GM18508 (cell line): ENCODE measurements around the gene MSH3.
"Not testable (repeated sequence)": the region's sequence is repeated elsewhere in the genome, so short reads cannot be mapped to it uniquely, and the experiment has no call there.

Experiments used
- ATAC-seq: cut with Tn5 transposase; IDR thresholded peaks from one replicate; pipeline ENCODE4 v1.9.1; 2021; ENCODE audit warnings: moderate number of reproducible peaks; ENCODE audit not compliant: insufficient read depth, unreplicated experiment

The MSH3 gene

DNA sequence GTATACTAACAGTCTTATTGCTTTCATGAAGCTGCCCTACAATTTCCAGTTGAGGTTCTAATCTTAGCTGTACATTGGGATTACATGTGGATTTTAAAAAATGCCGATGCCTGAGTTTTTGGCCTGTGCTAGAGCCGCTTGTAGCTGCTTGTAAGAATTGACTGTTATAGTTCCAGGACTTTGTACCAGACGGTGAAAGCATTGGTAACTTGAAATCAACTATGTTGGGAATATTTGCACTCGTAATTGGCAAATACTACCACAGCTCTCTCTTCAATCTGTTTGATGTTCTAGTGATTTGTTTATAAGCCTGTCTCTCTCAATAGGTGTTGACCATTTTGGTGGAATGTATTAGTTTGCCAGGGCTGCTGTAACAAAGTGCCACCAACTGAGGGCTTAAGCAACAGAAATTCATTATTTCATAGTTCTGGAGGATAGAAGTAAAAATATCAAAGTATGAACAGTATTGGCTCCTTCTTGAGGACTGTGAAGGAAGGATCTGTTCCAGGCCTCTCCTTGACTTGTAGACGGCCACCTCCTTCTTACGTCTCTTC, 50.8 kb downstream of the MSH3 start:
- no peak for ATAC-seq

DNA sequence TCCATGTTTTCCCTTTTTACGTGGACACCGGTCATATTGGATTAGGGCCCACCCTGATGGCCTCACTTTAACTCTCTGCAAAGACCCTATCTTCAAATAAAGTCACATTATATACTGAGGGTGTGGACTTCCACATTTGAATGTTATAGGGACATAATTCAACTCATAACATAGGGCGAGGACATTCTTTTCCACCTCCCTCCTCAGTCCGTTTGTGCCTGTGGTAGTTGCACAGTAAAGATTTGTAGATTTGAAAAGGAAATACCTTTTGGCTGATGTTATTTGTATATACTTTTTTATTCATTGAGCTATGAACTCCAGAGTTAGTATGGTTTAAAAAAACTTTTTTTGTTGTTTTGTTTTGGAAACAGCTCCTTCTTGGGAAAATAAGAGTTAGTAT, 51.3 kb downstream of the MSH3 start:
- ATAC-seq: no peak

DNA sequence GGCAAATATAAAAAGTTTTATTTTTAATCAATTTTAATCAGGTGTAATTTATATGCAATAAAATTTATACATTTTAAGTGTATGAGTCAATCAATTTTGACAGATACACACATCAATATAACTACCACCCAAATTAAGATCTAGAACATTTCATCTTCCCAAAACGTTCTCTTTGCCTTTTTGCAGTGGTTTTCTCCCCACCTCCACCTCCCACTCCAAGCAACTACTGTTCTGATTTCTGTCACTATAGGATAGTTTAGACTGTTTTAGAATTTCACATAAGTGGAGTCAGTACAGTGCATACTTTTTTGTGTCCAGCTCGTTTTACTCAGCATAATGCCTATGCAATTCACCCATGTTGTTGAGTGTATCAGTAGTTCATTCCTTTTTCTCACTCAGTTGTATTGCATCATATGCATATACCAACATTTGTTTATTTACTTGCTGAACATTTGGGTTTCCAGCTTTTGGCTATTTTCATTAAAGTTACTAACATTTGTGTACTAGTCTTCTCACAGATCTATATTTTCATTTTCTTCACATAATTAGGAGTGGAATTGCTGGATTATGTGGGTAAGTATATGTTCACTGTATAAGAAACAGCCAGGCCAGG, 52.5 kb downstream of the MSH3 start:
- no peak for ATAC-seq

DNA sequence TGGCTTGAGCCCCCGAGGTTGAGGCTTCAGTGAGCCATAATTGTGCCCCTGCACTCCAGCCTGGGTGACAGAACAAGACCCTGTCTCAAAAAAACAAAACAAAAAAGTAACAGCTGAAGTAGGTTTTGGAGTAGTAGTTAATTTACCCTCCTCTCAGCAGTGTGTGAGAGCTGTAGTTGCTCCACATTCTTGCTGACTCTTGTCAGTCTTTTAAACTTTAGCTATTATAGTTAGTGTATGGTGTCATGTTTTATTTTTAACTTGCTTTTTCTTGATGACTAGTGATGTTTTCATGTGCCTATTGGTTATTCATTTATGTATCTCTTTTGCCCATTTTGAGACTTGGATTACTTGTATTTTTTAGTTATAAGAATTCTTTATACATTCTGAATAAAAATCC, 53.2 kb downstream of the MSH3 start:
- ATAC-seq: no peak

DNA sequence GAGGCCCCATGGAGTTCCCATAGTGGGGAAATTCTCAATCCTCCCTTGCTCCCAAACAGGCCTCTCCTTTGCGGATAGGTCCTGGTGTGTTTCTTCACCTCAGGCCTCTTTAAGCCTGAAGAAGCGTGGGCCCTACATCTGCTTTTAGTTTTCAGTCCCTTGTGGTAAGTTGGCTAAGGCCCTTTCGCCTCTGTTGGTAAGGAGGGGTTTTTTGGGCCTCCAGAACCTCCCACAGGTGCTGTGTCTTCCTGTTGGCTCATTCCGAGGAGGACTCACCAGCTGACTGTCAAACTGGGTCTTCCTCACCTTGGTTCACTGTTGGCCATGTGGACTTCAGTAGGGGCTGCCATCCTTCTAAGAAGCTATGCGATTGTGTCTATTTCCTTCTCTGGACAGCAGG, 56.8 kb downstream of the MSH3 start:
- no peak for ATAC-seq

DNA sequence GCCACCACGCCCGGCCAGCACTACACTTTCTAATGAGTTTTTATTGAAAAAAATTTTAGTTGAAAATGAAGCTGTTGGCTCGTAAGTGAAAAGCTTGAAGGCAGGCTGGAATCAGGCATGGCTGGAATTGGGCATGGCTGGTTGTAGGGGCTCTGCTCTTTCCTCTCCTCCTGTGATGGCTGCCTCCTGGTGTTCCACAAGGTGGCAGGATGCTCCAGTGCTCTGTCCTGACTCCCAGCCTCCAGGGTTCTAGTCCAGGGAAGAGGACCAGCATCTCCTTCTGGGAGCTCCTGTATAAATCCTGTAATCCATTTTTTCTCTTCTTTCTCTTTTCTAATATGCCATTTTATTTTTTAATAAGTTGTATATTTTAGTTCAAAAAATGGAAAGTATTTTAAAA, 57.5 kb downstream of the MSH3 start:
- no peak for ATAC-seq

DNA sequence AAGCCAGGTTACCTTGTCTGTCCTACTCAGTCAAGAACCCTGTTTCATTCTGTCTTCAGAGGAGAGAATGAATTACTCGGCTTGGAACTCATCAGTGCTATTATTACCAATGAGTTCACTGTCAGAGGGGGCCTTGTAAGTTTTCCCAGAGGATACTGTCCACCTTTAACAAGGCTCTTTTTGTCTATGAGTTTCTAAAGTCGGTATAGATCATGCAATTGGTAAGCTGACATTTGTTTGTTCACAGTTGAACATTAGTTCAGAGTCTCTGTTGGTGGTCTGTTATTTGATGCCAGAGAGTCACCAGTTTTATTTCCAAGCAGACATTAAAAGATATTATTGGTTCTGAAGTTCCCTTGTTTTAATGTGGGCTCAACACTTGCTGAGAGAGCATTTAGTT, 58.5 kb downstream of the MSH3 start:
- no peak for ATAC-seq

DNA sequence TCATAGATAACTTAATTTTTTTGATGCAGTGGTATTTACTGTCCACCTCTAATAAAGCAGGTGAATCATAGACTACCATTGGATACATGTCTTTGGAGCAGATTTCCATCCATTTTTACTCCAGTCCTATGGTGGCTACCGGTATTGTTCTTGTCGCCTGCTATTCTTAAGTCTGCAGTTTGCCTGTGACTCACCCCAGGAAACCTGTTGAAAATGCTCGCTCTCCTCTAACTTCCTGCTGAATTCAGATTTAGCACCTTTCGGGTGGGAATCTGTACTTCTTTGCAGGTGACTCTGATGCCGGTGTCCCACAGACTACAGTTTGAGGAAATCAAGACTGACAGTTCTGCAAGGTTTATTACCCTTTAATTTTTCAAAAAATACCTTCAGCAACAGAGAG, 59.2 kb downstream of the MSH3 start:
- ATAC-seq: no peak

DNA sequence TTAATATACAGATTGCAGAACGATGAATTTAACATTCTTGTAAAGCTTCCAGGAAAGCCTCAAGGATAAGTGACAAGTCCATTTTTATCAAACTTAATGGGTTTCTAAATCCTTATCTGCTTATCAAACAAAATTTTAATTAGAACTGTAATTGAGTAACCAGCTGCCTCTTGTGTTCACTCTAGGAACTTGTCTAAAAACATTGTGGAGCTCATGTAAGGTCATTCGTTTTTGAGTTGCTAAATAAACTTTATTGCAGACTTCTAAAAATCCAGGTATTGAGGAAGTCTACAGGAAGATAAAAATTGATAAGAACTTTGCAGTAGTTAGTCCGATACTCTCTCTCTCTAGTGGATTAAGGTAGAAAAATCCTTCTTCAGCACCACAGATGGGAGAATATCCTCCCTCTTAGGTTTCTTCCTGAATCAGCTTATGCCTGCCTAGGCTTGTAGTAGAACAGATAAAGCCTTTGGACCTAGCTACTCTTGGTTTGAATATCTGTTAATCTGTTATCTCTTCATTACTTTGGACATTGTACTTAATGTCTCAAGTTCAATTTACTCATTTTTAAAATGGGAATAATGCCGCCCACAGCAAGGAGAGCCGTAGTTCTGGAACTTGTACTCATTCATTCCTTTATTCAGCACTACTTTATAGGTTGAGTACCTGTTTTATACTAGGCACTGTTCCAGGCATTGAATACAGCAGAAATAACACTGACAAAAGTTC, 60.3 kb downstream of the MSH3 start:
- ATAC-seq: no peak

DNA sequence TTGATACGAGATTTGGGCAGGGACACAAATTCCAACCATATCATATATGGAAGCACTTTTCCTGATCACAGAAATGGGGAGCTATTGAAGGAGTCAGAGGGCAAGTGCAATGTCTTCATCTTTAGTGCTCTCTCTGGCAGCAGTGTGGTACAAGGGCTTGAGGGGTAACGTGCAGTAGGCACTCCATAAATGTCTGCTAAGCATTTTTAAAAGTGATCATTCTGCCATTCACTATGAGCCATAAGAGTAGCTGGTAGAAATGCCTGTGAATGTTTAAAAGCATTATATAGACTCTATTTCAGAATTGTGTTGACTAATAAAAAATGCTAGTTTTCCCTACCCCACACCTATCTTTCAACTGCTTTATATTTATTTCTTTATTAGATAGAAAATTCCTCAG, 61.4 kb downstream of the MSH3 start:
- no peak for ATAC-seq

DNA sequence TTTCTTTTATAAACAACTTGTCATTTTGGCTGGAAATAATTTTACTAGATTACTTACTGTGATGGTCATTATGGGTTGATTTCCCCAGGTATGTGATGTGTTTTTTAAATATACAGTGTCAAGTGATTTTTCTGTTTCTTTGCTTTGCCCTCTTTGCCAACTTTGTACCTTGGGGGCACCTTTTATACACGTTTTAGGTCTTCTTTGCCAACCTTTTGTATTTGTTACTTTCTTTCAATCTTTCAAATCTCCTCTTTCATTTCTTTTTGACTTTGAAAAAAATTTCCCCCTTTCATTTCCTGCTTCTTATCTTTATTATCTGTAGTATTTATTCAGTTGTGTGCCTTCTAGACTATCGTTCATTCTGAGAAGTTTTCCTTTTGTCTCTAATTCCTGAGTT, 65.7 kb downstream of the MSH3 start:
- no peak for ATAC-seq

DNA sequence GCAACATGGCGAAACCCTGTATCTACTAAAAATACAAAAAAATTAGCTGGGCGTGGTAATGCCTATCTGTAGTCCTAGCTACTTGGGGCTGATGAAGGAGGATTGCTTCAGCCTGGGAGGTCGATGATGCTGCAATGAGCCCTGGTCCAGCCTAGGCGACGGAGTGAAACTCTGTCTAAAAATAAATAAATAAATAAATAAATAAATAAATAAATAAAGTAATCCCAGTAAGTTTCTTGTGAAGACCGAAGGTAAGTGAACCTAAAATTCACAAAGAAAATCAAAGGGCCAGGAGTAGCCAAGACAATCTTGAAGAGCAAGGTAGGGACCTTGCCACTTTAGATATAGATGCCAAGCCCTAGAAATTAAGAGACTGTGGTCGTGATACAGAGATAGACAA, 68.5 kb downstream of the MSH3 start:
- ATAC-seq: no peak

DNA sequence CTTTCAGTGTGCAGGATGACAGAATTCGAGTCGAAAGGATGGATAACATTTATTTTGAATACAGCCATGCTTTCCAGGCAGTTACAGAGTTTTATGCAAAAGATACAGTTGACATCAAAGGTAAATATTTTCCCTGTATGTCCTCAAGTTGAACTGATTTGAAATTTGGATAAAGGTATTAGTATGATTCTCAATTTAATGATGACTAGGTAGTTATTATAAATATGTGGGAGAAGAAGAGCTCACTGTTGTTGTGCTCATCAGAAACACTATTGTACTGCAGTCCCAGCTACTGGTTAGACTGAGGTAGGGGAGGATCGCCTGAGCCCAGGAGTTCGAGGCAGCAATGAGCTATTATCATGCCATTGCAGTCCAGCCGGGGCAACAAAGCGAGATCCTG, 71.0 kb downstream of the MSH3 start:
- ATAC-seq: no peak

DNA sequence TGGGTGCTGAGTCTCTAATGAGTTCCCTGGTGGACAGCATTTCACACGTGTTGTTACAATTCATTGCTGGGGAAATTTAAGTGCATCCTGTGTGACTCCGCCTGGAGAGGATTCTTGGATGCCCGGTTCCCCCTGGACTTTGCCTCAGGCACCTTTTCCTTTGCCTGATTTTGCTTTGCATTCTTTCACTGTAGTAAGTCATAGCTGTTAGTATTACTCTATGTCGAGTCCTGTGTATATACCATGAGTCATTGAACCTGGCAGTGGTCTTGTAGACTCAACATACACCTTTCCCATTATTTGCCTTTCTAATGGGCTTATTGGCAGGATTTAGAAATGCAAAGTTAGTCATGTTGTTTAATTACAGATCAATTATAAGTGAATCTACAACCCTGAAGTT, 82.3 kb downstream of the MSH3 start:
- no peak for ATAC-seq

DNA sequence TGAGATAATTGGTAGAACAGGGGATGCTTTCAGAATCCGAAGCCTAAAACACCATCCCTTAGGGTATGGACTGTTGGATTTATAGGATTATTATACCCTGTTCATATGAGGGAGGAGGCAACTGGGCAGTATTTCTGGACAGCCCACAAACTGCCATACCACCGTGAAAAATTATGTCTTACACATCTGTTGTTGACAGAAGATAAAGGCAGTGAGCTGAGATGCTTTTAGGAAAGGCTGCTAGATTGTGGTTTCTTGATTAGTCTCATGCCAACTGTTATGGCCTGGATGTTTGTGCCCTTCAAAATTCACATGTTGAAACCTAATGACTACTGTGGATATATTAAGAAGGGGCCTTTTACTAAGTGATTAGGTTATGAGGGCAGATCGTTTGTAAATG, 84.0 kb downstream of the MSH3 start:
- no peak for ATAC-seq

DNA sequence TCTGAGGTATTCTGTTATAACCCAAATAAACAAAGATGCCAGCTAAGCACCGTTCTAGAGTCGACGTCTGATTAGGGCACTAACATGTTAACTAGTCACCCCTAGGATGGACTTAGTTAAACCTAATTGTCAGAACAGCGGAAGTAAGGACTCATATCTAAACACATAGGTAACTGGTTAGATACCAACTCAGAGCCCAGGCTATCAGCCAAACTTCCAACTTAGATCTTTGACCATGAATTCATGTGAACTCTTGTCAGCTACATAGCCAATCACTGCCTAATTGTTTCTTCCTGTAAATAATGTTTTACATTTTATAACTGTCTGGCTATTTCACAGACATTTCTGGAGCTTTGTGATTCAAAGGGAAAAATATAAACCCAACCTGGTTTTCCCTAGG, 84.6 kb downstream of the MSH3 start:
- no peak for ATAC-seq

DNA sequence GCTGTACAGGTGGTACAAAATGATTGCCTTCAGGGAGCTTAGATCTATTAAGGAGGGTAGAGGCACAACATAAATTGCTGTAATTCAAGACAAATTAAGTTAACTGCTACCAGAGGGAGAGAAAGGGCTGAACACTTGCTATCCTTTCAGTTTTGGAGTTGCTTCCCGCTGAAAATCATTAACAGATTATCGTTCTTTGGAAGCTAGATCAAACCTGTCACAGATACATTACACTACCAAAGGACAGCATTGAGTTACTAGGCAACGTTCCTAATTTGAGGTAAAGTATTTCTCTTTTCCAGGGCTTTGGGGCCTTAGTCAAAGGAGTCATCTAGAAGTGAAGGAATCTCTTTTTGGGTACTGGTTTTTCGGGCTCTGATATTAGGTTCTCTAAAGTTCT, 85.0 kb downstream of the MSH3 start:
- no peak for ATAC-seq

DNA sequence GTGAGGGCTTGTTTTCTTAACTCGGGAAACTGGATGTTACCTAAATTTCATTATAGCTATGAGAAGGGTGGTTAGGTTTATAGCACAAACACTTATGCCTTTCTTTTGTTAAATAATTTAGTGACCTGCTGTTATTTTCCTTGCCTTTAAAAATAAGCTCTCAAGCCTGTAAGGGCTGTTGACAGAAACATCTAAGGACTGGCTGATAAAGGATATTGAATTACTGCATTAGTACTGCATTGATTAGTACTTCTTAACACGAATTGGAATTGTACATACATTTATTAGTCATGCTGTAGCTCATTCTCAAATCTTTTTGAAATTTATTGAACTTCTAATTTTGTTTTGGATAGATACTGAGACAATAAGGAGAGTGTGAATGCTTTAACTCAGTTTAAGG, 85.4 kb downstream of the MSH3 start:
- ATAC-seq: no peak

DNA sequence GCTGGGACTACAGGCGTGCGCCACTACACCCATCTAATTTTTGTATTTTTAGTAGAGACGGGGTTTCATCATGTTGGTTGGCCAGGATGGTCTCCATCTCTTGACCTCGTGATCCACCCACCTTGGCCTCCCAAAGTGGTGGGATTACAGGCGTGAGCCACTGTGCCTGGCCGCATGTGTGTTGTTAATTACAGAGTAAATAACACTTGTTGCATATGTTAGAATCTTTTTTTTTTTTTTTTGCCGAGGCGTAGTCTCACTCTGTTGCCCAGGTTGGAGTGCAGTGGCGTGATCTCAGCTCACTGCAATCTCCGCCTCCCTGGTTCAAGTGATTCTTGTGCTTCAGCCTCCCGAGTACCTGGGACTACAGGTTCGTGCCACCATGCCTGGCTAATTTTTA, 86.0 kb downstream of the MSH3 start:
- not testable (repeated sequence) for ATAC-seq

DNA sequence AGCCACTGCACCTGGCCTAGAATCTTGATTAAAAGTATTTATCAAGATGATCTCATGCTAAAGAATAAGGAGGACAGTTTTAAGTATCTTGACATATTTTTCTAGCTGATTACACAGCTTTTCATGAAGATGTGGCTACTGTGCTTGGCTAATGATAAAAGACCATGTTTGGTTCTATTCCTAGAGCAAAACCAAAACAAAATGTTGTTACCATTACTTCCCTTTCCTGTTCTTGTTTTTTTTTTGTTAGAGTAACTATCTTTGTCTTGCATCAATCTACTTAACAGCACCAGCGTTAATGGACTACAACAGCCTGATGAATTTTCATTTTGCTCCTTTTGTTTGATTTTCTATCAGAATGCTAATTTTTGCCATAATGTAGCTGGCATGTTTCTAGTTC, 86.5 kb downstream of the MSH3 start:
- no peak for ATAC-seq

DNA sequence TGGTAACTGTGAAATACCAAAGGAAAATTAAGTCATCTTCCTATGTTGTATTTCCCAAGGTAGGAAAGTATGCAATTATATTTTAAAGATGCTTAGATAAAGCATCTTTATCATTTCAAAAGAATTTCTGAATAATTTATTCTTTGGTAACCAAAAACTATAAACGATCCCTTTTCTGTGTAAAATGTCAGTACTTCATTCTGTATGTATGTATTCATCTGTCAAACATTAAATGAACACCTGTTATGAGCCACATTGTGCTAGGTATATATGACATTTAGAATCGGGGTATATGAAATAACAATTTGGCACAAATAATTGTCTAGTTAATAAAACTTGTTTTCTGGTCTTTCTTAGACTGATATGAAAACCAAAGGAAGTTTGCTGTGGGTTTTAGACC, 89.7 kb downstream of the MSH3 start:
- ATAC-seq: no peak

DNA sequence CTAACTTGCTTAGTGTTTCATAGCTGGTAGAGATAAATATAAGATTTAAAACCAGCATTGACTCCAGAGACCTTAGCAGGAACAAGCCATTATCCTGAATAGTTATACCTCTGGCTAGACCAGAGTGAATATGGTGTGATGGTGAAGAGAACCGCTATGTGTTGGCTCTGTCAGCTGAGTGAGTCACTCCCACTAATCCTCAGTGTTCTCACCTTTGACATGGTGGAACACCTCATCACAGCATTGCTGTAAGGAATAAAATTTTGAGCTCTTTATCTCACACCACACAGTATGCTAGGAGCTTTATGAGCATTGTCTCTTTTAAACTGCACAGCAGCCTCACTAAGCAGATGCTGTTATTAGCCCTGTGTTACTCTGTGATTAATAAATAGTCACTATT, 91.0 kb downstream of the MSH3 start:
- ATAC-seq: no peak
